Activated effector memory CD4-positive, alpha-beta T cell treated with Interleukin-2 at 50 U/mL for 16 hours (primary cell): ENCODE data around the gene PITPNM1.
"Not testable (repeated sequence)": the region's sequence is repeated elsewhere in the genome, so short reads cannot be mapped to it uniquely, and the experiment has no call there.

Source experiments
- DNase-seq: peaks from one replicate; pipeline ENCODE4 v3.0.0-alpha.2; 2020

Gene PITPNM1

GRCh38 chr11:67522844-67523555 is 17.8 kb upstream of the PITPNM1 start, which contains the start of gene CABP2:
Gene CABP2, minus strand, starts transcription at chr11:67523446. Its CDS starts 120 bp downstream, at chr11:67523326.
- DNase-seq = no peak

GRCh38 chr11:67522338-67522737 is 17.2 kb upstream of the PITPNM1 start:
- no peak for DNase-seq

GRCh38 chr11:67521924-67522323 is 16.8 kb upstream of the PITPNM1 start:
- no peak for DNase-seq

DNA sequence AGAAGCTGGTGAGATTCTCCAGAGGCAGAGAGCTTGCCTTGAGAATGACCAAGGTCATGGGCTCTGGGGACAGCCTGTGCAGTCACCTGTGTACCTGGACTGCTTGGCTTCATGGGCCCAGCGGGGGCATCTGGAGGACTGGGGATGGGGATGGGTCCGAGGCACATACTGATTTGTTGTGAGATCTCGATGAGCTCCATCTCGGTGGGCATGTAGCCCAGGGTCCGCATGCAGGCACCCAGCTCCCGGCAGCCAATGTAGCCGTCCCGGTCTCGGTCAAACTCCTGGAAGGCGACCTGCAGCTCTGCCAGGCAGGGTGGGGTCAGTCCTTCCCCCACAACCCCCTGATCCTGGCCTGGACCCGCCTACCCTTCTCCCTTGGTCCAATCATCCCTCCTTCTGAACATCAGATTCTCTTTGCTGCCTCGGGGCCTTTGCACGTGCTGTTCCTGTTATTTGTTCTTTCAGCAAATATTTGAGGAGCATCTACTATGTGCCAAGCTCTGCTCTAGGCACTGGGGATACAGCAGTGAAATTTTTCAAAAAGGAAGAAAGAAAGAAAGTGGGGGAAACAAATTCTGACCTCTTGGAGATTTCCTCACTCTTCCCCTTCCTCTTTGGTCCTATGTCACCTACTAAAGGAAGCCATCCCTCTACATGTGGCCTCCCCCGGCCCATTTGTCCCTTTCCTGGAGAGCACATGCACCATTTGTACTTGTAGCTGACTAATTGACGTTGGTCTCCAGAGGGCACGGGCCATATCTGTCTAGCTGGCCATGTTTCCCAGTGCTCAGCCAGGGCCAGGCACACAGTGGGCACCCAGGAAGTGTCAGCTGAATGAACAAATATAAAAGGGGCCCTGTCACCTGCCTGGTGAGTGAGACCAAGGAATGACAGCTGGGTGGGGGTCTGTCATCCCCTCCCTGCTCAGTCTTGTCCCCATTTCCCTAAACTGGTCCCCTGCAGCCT is 16.0 kb upstream of the PITPNM1 start:
- DNase-seq = no peak

DNA sequence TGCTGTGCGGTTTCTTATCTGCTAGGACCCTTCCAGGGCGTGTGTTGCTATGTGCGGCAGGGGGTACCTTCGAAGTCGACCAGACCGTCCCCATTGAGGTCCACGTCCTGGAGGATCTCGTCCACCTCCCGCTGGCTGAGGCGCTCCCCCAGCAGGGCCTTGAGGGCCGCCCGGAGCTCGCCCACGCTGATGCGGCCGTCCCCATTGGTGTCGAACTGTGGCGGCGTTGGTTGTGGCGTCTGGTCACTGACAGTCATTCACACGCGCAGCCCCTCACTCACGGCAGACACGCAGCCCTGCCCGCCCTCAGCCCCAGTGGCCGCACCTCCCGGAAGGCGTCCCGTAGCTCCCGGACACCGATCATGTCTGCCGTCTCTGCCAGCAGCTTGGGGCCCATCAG is 14.6 kb upstream of the PITPNM1 start:
- DNase-seq = no peak

- DNase-seq = no peak
Measured at GRCh38 chr11:67517784-67518552, 12.8 kb upstream of the PITPNM1 start.

DNA sequence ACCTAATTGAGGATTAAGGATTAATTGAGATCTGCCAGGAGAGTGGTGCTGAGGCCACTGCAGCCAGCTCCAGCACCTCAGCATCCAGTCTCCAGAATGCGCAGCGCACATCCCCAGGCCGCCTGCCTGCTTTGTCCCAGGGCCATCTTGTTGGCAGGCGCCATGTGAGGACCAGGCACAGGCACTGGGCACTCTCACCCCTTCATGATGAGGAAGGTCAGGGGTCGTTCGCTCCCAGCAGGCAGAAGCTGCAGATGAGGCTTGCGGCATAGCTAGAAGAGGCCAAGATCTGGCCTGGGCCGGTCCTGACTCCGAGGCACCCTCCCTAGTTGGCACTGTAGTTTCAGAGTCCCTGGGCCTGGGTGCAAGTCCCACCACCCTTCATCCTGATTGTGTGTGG is 11.6 kb upstream of the PITPNM1 start:
- DNase-seq = no peak

DNA sequence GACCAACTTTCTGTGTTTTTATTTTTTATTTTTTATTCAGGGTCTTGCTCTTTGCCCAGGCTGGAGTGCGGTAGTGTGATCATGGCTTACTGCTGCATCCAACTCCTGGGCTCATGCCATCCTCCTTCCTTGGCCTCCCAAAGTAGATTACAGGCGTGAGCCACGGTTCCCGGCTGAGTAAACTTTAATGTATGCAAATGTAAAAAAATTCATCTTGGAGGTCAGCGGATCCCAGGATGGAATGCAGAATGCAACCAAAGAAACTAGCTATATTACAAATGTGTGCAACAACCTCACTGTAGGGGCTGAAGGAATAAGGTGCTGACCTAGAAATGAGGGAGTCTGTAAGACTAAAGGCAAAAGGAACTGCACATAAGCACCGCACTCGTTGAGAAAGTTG is 9.0 kb upstream of the PITPNM1 start:
- DNase-seq = no peak

GRCh38 chr11:67511558-67511957 is 6.4 kb upstream of the PITPNM1 start:
- DNase-seq = not testable (repeated sequence)

GRCh38 chr11:67510023-67510345 is 4.8 kb upstream of the PITPNM1 start:
- DNase-seq = no peak

- peak; percentile 95 for DNase-seq
Measured at GRCh38 chr11:67508486-67509121, 3.4 kb upstream of the PITPNM1 start.

GRCh38 chr11:67507864-67508485 is 2.8 kb upstream of the PITPNM1 start, which contains the start of gene CDK2AP2:
Gene CDK2AP2, minus strand, starts transcription at chr11:67508162. Its CDS starts 80 bp downstream, at chr11:67508082.
- DNase-seq = peak; percentile 96

- DNase-seq = no peak
Measured at GRCh38 chr11:67507242-67507863, 2.2 kb upstream of the PITPNM1 start.

DNA sequence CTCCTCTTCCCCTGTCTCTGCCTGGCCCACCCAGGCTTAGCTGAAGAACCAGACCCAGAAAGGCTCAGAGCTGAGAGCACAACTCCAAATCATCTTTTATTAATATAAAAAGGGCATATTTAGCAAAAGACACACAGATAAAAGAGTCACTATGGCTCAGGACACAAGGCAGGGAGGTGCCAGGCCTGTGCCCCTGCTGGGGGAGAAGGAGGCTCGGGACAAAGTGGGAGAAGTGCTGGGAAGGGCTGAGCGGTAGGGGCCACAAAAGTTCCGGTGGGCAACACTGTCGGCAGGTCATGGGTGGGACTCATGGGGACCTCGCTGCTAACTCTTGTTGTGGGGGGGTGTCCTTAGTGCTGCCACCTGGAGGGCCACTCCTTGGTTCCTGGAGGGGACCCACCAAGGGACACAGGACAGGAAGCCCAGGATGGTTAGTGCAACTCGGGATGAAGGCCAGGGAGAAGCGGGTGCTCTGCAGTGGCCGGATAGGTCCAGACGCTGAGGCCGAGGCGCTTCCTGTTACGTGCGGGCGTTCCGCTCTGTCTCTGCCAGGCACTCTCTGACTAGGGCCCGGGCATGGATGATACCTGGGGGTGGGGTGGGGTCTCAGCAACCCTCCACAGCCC is 1.4 kb upstream of the PITPNM1 start:
- no peak for DNase-seq

- DNase-seq = peak; percentile 82
Measured at GRCh38 chr11:67505605-67506396, 638 bp upstream of the PITPNM1 start.

- peak; percentile 15 for DNase-seq
Measured at GRCh38 chr11:67504005-67504949, 886 bp downstream of the PITPNM1 start.

- no peak for DNase-seq
Measured at GRCh38 chr11:67503119-67504004, 1.8 kb downstream of the PITPNM1 start.
